ENCODE results near the gene COL27A1.

The COL27A1 gene

GRCh38 chr9:114169029-114169951 is 14.0 kb downstream of the COL27A1 start:
- peak; percentile 64 for DNase-seq

GRCh38 chr9:114169952-114170770 is 14.8 kb downstream of the COL27A1 start:
- DNase-seq, result peak; percentile 82

- no peak for DNase-seq
Measured at GRCh38 chr9:114170771-114171461, 15.6 kb downstream of the COL27A1 start.

GRCh38 chr9:114171500-114171899 is 16.2 kb downstream of the COL27A1 start:
- no peak for DNase-seq

- DNase-seq, result no peak
Measured at GRCh38 chr9:114172981-114173833, 17.9 kb downstream of the COL27A1 start.

- no peak for DNase-seq
Measured at GRCh38 chr9:114174557-114174875, 19.2 kb downstream of the COL27A1 start.

GRCh38 chr9:114174876-114175771 is 19.8 kb downstream of the COL27A1 start:
- peak; percentile 64 for DNase-seq

- no peak for DNase-seq
Measured at GRCh38 chr9:114176624-114177291, 21.4 kb downstream of the COL27A1 start.

GRCh38 chr9:114177423-114178064 is 22.2 kb downstream of the COL27A1 start:
- no peak for DNase-seq

GRCh38 chr9:114178076-114178475 is 22.7 kb downstream of the COL27A1 start:
- DNase-seq, result no peak

- DNase-seq, result no peak
Measured at GRCh38 chr9:114178756-114179450, 23.6 kb downstream of the COL27A1 start.

- DNase-seq, result no peak
Measured at GRCh38 chr9:114179516-114179915, 24.2 kb downstream of the COL27A1 start.

- DNase-seq, result peak; percentile 67
Measured at GRCh38 chr9:114180696-114181606, 25.6 kb downstream of the COL27A1 start.

- no peak for DNase-seq
Measured at GRCh38 chr9:114181607-114182409, 26.5 kb downstream of the COL27A1 start.

GRCh38 chr9:114183006-114183405 is 27.7 kb downstream of the COL27A1 start:
- DNase-seq, result no peak

GRCh38 chr9:114184071-114184470 is 28.7 kb downstream of the COL27A1 start:
- no peak for DNase-seq

- no peak for DNase-seq
Measured at GRCh38 chr9:114184866-114185265, 29.5 kb downstream of the COL27A1 start.
